Loucy (cell line): ENCODE results near the gene TXN.

Experiments used
- H2AFZ ChIP-seq: fragments of 200-600 bp; sonication (generic); 2 replicates; pipeline ENCODE4 v1.6.0; 2016; ENCODE audit warnings: antibody characterized with exemption, mild to moderate bottlenecking, low read length, moderate library complexity
- H3F3A ChIP-seq: fragments of 200-600 bp; 2 replicates; pipeline ENCODE4 v1.6.0; 2016; ENCODE audit warnings: antibody characterized with exemption, low read depth, mild to moderate bottlenecking
- H3K27me3 ChIP-seq: fragments of 200-600 bp; sonication (generic); 2 replicates; pipeline ENCODE4 v1.6.1; 2014; ENCODE audit warnings: low read length, mild to moderate bottlenecking; ENCODE audit not compliant: insufficient read depth, poor library complexity, severe bottlenecking
- H3K36me3 ChIP-seq: fragments of 200-600 bp; sonication (generic); 2 replicates; pipeline ENCODE4 v1.6.1; 2016; ENCODE audit warnings: low read length; ENCODE audit not compliant: insufficient read depth
- H3K4me1 ChIP-seq: fragments of 200-600 bp; sonication (generic); 2 replicates; pipeline ENCODE4 v1.5.1; 2014; ENCODE audit warnings: low read length, mild to moderate bottlenecking; ENCODE audit not compliant: insufficient read depth, poor library complexity, severe bottlenecking
- H3K4me2 ChIP-seq: fragments of 200-600 bp; sonication (generic); 2 replicates; pipeline ENCODE4 v1.6.0; 2014; ENCODE audit warnings: antibody characterized with exemption, low read length, low read depth, mild to moderate bottlenecking; ENCODE audit not compliant: poor library complexity, severe bottlenecking
- H3K4me3 ChIP-seq: fragments of 200-600 bp; sonication (generic); 2 replicates; pipeline ENCODE4 v1.5.1; 2014; ENCODE audit warnings: low read length, mild to moderate bottlenecking, mixed read lengths; ENCODE audit not compliant: poor library complexity, severe bottlenecking
- H3K79me2 ChIP-seq: fragments of 200-600 bp; sonication (generic); 2 replicates; pipeline ENCODE4 v1.6.1; 2014; ENCODE audit warnings: low read length; ENCODE audit not compliant: insufficient read depth
- H3K9ac ChIP-seq: fragments of 200-600 bp; sonication (generic); 2 replicates; pipeline ENCODE4 v1.6.0; 2014; ENCODE audit warnings: mild to moderate bottlenecking, low read depth, low read length, moderate library complexity; ENCODE audit not compliant: poor library complexity, severe bottlenecking
- H3K9me2 ChIP-seq: fragments of 200-600 bp; sonication (generic); replicated peaks from 2 replicates; pipeline ENCODE4 v1.6.1; 2016; ENCODE audit warnings: low read depth, low read length, mixed read lengths
- H3K9me3 ChIP-seq: fragments of 200-600 bp; sonication (generic); 2 replicates; pipeline ENCODE4 v1.6.1; 2014; ENCODE audit warnings: mild to moderate bottlenecking, antibody characterized with exemption, low read length, low read depth; ENCODE audit not compliant: insufficient read depth
- H4K20me1 ChIP-seq: fragments of 200-600 bp; sonication (generic); 2 replicates; pipeline ENCODE4 v1.6.0; 2014; ENCODE audit warnings: antibody characterized with exemption, low read length, mild to moderate bottlenecking; ENCODE audit not compliant: insufficient read depth, poor library complexity, severe bottlenecking
- CTCF ChIP-seq: fragments of 200-600 bp; sonication (generic); conservative IDR thresholded peaks from 2 replicates; pipeline ENCODE4 v1.5.1; 2014; ENCODE audit warnings: mild to moderate bottlenecking, antibody characterized with exemption, low read length
- EZH2phosphoT487 ChIP-seq: fragments of 200-600 bp; IDR thresholded peaks from 2 replicates; pipeline ENCODE4 v1.6.1; 2018; ENCODE audit warnings: antibody characterized with exemption, mild to moderate bottlenecking, moderate library complexity, borderline replicate concordance

Gene TXN

GRCh38 chr9:110217656-110218099 lies 38.6 kb downstream of the TXN start:
- H2AFZ ChIP-seq: no peak overlapping the region
- no peak overlapping the region for H3K4me2 ChIP-seq
- H3K79me2 ChIP-seq: no peaks in the 10 kb centered on the region

GRCh38 chr9:110214586-110215355 lies 41.5 kb downstream of the TXN start:
- no peaks in the 10 kb centered on the region for H3K79me2 ChIP-seq
- no peaks in the 10 kb centered on the region for H3K9me2 ChIP-seq
- TF ChIP-seq CTCF (no peak), EZH2phosphoT487 (no peak)
- H3K4me3 ChIP-seq: no peak overlapping the region
- H3K9me3 ChIP-seq: no peaks in the 10 kb centered on the region
- H4K20me1 ChIP-seq: no peaks in the 10 kb centered on the region
- peaks cover 14% of the 10 kb centered on the region for H3K4me1 ChIP-seq
- no peaks in the 10 kb centered on the region for H3K27me3 ChIP-seq
- no peaks in the 10 kb centered on the region for H3F3A ChIP-seq
- peak overlapping the region; percentile 43 for H3K4me2 ChIP-seq
- no peak overlapping the region for H3K9ac ChIP-seq
- H3K36me3 ChIP-seq: no peaks in the 10 kb centered on the region
- H2AFZ ChIP-seq: no peak overlapping the region

More at GRCh38 chr9:110217656-110218099, 38.6 kb downstream of the TXN start:
- no peaks in the 10 kb centered on the region for H3K9me2 ChIP-seq
- no peaks in the 10 kb centered on the region for H3K36me3 ChIP-seq
- H4K20me1 ChIP-seq: no peaks in the 10 kb centered on the region
- H3K9ac ChIP-seq: no peak overlapping the region
- H3K4me1 ChIP-seq: peaks cover 14% of the 10 kb centered on the region
- no peaks in the 10 kb centered on the region for H3K9me3 ChIP-seq
- no peaks in the 10 kb centered on the region for H3K27me3 ChIP-seq
- H3K4me3 ChIP-seq: no peak overlapping the region
- no peak for TF ChIP-seq EZH2phosphoT487
- TF ChIP-seq CTCF: peak; percentile 81
- no peaks in the 10 kb centered on the region for H3F3A ChIP-seq

GRCh38 chr9:110214090-110214489 lies 42.2 kb downstream of the TXN start:
- no peak overlapping the region for H3K9ac ChIP-seq
- no peaks in the 10 kb centered on the region for H3K9me3 ChIP-seq
- H4K20me1 ChIP-seq: no peaks in the 10 kb centered on the region
- TF ChIP-seq CTCF: no peak
- no peak for TF ChIP-seq EZH2phosphoT487
- no peaks in the 10 kb centered on the region for H3F3A ChIP-seq
- H3K4me1 ChIP-seq: peaks cover 14% of the 10 kb centered on the region
- H2AFZ ChIP-seq: no peak overlapping the region
- no peaks in the 10 kb centered on the region for H3K27me3 ChIP-seq
- peak overlapping the region; percentile 43 for H3K4me2 ChIP-seq
- no peaks in the 10 kb centered on the region for H3K36me3 ChIP-seq
- no peak overlapping the region for H3K4me3 ChIP-seq
- no peaks in the 10 kb centered on the region for H3K9me2 ChIP-seq
- H3K79me2 ChIP-seq: no peaks in the 10 kb centered on the region
